Measurements from ENCODE around the gene PLAC9.

The PLAC9 gene

GRCh38 chr10:80174641-80175395 is 42.3 kb downstream of the PLAC9 start:
- no peaks in the 10 kb centered on the region for H3K27me3 ChIP-seq (ENCODE audit: control insufficient read depth, insufficient read depth, low read length)
- H3K9me3 ChIP-seq (ENCODE audit: control insufficient read depth, insufficient read depth, low read length) = no peaks in the 10 kb centered on the region
- H3K9ac ChIP-seq (ENCODE audit: low read depth, low read length) = no peak overlapping the region
- peaks cover 11% of the 10 kb centered on the region for H3K4me1 ChIP-seq (ENCODE audit: control insufficient read depth, insufficient read depth, low read length)
- H3K4me3 ChIP-seq (ENCODE audit: low read depth, low read length) = no peak overlapping the region
- H3K36me3 ChIP-seq (ENCODE audit: control insufficient read depth, insufficient read depth, low read length) = no peaks in the 10 kb centered on the region

- H3K9me3 ChIP-seq (ENCODE audit: control insufficient read depth, insufficient read depth, low read length) = no peaks in the 10 kb centered on the region
- no peaks in the 10 kb centered on the region for H3K27me3 ChIP-seq (ENCODE audit: control insufficient read depth, insufficient read depth, low read length)
- no peak overlapping the region for H3K4me3 ChIP-seq (ENCODE audit: low read depth, low read length)
- H3K4me1 ChIP-seq (ENCODE audit: control insufficient read depth, insufficient read depth, low read length) = peaks cover 6% of the 10 kb centered on the region
- no peak overlapping the region for H3K9ac ChIP-seq (ENCODE audit: low read depth, low read length)
- H3K36me3 ChIP-seq (ENCODE audit: control insufficient read depth, insufficient read depth, low read length) = no peaks in the 10 kb centered on the region
Observed at GRCh38 chr10:80176526-80176925, 44.0 kb downstream of the PLAC9 start.

GRCh38 chr10:80177781-80178636 is 45.5 kb downstream of the PLAC9 start:
- Histone ChIP-seq H3K9me3 (ENCODE audit: control insufficient read depth, insufficient read depth, low read length) (no peaks in the 10 kb centered on the region), H3K27me3 (ENCODE audit: control insufficient read depth, insufficient read depth, low read length) (no peaks in the 10 kb centered on the region), H3K4me3 (ENCODE audit: low read depth, low read length) (no peak overlapping the region), H3K9ac (ENCODE audit: low read depth, low read length) (peak overlapping the region; percentile 54), H3K4me1 (ENCODE audit: control insufficient read depth, insufficient read depth, low read length) (no peaks in the 10 kb centered on the region), H3K36me3 (ENCODE audit: control insufficient read depth, insufficient read depth, low read length) (no peaks in the 10 kb centered on the region)

- Histone ChIP-seq H3K9me3 (ENCODE audit: control insufficient read depth, insufficient read depth, low read length) (no peaks in the 10 kb centered on the region), H3K27me3 (ENCODE audit: control insufficient read depth, insufficient read depth, low read length) (no peaks in the 10 kb centered on the region), H3K4me3 (ENCODE audit: low read depth, low read length) (no peak overlapping the region), H3K9ac (ENCODE audit: low read depth, low read length) (no peak overlapping the region), H3K4me1 (ENCODE audit: control insufficient read depth, insufficient read depth, low read length) (no peaks in the 10 kb centered on the region), H3K36me3 (ENCODE audit: control insufficient read depth, insufficient read depth, low read length) (no peaks in the 10 kb centered on the region)
Observed at GRCh38 chr10:80182986-80183385, 50.5 kb downstream of the PLAC9 start.

- H3K4me1 ChIP-seq (ENCODE audit: control insufficient read depth, insufficient read depth, low read length) = no peaks in the 10 kb centered on the region
- H3K9ac ChIP-seq (ENCODE audit: low read depth, low read length) = no peak overlapping the region
- no peak overlapping the region for H3K4me3 ChIP-seq (ENCODE audit: low read depth, low read length)
- no peaks in the 10 kb centered on the region for H3K9me3 ChIP-seq (ENCODE audit: control insufficient read depth, insufficient read depth, low read length)
- H3K36me3 ChIP-seq (ENCODE audit: control insufficient read depth, insufficient read depth, low read length) = no peaks in the 10 kb centered on the region
- H3K27me3 ChIP-seq (ENCODE audit: control insufficient read depth, insufficient read depth, low read length) = no peaks in the 10 kb centered on the region
Observed at GRCh38 chr10:80183436-80183835, 50.9 kb downstream of the PLAC9 start.

GRCh38 chr10:80184291-80184690 is 51.8 kb downstream of the PLAC9 start:
- no peaks in the 10 kb centered on the region for H3K4me1 ChIP-seq (ENCODE audit: control insufficient read depth, insufficient read depth, low read length)
- H3K9ac ChIP-seq (ENCODE audit: low read depth, low read length) = no peak overlapping the region
- no peaks in the 10 kb centered on the region for H3K27me3 ChIP-seq (ENCODE audit: control insufficient read depth, insufficient read depth, low read length)
- H3K9me3 ChIP-seq (ENCODE audit: control insufficient read depth, insufficient read depth, low read length) = no peaks in the 10 kb centered on the region
- no peak overlapping the region for H3K4me3 ChIP-seq (ENCODE audit: low read depth, low read length)
- H3K36me3 ChIP-seq (ENCODE audit: control insufficient read depth, insufficient read depth, low read length) = no peaks in the 10 kb centered on the region

- no peak overlapping the region for H3K9ac ChIP-seq (ENCODE audit: low read depth, low read length)
- no peaks in the 10 kb centered on the region for H3K36me3 ChIP-seq (ENCODE audit: control insufficient read depth, insufficient read depth, low read length)
- no peaks in the 10 kb centered on the region for H3K9me3 ChIP-seq (ENCODE audit: control insufficient read depth, insufficient read depth, low read length)
- H3K4me3 ChIP-seq (ENCODE audit: low read depth, low read length) = no peak overlapping the region
- no peaks in the 10 kb centered on the region for H3K4me1 ChIP-seq (ENCODE audit: control insufficient read depth, insufficient read depth, low read length)
- H3K27me3 ChIP-seq (ENCODE audit: control insufficient read depth, insufficient read depth, low read length) = no peaks in the 10 kb centered on the region
Observed at GRCh38 chr10:80185578-80186299, 53.2 kb downstream of the PLAC9 start.

GRCh38 chr10:80186364-80187012 is 54.0 kb downstream of the PLAC9 start:
- Histone ChIP-seq H3K9ac (ENCODE audit: low read depth, low read length) (no peak overlapping the region), H3K4me1 (ENCODE audit: control insufficient read depth, insufficient read depth, low read length) (no peaks in the 10 kb centered on the region), H3K27me3 (ENCODE audit: control insufficient read depth, insufficient read depth, low read length) (no peaks in the 10 kb centered on the region), H3K4me3 (ENCODE audit: low read depth, low read length) (no peak overlapping the region), H3K9me3 (ENCODE audit: control insufficient read depth, insufficient read depth, low read length) (no peaks in the 10 kb centered on the region), H3K36me3 (ENCODE audit: control insufficient read depth, insufficient read depth, low read length) (no peaks in the 10 kb centered on the region)

- H3K4me3 ChIP-seq (ENCODE audit: low read depth, low read length) = no peak overlapping the region
- no peaks in the 10 kb centered on the region for H3K36me3 ChIP-seq (ENCODE audit: control insufficient read depth, insufficient read depth, low read length)
- H3K27me3 ChIP-seq (ENCODE audit: control insufficient read depth, insufficient read depth, low read length) = no peaks in the 10 kb centered on the region
- H3K9me3 ChIP-seq (ENCODE audit: control insufficient read depth, insufficient read depth, low read length) = no peaks in the 10 kb centered on the region
- H3K9ac ChIP-seq (ENCODE audit: low read depth, low read length) = no peak overlapping the region
- no peaks in the 10 kb centered on the region for H3K4me1 ChIP-seq (ENCODE audit: control insufficient read depth, insufficient read depth, low read length)
Observed at GRCh38 chr10:80187060-80187459, 54.5 kb downstream of the PLAC9 start.

GRCh38 chr10:80187465-80188409 is 55.2 kb downstream of the PLAC9 start:
- Histone ChIP-seq H3K9ac (ENCODE audit: low read depth, low read length) (no peak overlapping the region), H3K36me3 (ENCODE audit: control insufficient read depth, insufficient read depth, low read length) (no peaks in the 10 kb centered on the region), H3K4me3 (ENCODE audit: low read depth, low read length) (no peak overlapping the region), H3K9me3 (ENCODE audit: control insufficient read depth, insufficient read depth, low read length) (no peaks in the 10 kb centered on the region), H3K27me3 (ENCODE audit: control insufficient read depth, insufficient read depth, low read length) (no peaks in the 10 kb centered on the region), H3K4me1 (ENCODE audit: control insufficient read depth, insufficient read depth, low read length) (no peaks in the 10 kb centered on the region)
